Sciatic nerve (tissue), 2 donors: ENCODE results near the gene AFF3. TPM values are rescaled to one million over a fixed set of nuclear protein-coding genes. Genes with fewer than 3 reads are reported as not detected.

Experiments used
- ATAC-seq: fragments of 200-7000 bp; cut with Tn5 transposase; one replicate; pipeline ENCODE4 v1.9.1; 2020; ENCODE audit warnings: mild to moderate bottlenecking, moderate library complexity
- DNase-seq: peaks from one replicate; pipeline ENCODE4 v3.0.0-alpha.2; 2020; ENCODE audit warnings: low spot score
- intact Hi-C: fragments of 100-400 bp; cut with DNase I; formaldehyde crosslinking; loops from one replicate; pipeline ENCODE4 v1.14.2; 2022
- total RNA-seq: library from RNA; stranded (reverse); fragmentation: NEBNext Ultra II Directional; extraction: Animal tissue kit (Norgen Biotek cat#: 25700); gene quantifications from one replicate; pipeline ENCODE4 v1.2.1, GENCODE V29; 2021
- donor health status: DM: no; HTN: no; CAD: no.
- donor health status: DM: no; HTN: no; CAD: no.

Gene AFF3
- total RNA-seq, 1 donor from 2014 or later, result 14.2 TPM

DNA sequence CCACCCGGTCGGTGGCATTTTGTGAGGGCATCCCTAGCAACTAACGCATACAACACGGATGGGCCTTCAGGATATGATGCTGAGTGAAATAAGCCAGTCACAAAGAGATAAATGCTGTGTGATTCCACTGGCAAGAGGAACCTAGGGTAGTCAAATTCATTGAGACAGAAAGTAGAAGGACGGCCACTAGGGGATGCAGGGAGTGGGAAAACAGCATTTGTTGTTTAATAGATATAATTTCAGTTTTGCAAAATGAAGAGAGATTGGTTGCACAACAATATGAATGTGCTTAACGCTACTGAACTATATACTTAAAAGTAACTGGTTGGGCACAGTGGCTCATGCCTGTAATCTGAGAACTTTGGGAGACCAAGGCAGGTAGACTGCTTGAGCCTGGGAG lies 112.9 kb downstream of the AFF3 start:
- intact Hi-C loops, result no loop called here

GRCh38 chr2:100021791-100022340 lies 120.5 kb downstream of the AFF3 start:
- intact Hi-C loops, result no loop called here
- ATAC-seq (no peak), DNase-seq (no peak)

More for the DNA sequence above, 112.9 kb downstream of the AFF3 start:
- ATAC-seq (no peak), DNase-seq (no peak)

DNA sequence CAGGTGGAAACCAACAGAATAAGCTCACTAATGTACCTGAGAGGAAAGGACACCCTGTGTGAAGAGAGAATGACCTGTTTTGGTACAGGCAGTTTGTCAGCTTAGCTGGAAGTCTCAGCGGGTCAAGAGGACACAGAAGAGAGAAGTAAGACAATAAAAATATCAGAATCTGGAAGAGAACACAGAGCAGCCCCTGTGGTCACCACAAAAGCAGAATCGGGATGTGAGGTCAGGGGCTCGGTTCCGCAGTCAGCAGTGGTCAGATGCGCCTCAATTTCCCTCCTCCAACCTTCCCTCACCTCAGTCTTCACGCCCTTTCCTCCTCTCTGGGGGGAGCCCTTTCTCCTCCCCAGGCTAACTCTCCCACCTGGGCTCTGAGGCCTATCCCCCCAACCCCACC lies 122.9 kb downstream of the AFF3 start:
- ATAC-seq, result no peak
- intact Hi-C loops, result no loop called here
- DNase-seq, result no peak

DNA sequence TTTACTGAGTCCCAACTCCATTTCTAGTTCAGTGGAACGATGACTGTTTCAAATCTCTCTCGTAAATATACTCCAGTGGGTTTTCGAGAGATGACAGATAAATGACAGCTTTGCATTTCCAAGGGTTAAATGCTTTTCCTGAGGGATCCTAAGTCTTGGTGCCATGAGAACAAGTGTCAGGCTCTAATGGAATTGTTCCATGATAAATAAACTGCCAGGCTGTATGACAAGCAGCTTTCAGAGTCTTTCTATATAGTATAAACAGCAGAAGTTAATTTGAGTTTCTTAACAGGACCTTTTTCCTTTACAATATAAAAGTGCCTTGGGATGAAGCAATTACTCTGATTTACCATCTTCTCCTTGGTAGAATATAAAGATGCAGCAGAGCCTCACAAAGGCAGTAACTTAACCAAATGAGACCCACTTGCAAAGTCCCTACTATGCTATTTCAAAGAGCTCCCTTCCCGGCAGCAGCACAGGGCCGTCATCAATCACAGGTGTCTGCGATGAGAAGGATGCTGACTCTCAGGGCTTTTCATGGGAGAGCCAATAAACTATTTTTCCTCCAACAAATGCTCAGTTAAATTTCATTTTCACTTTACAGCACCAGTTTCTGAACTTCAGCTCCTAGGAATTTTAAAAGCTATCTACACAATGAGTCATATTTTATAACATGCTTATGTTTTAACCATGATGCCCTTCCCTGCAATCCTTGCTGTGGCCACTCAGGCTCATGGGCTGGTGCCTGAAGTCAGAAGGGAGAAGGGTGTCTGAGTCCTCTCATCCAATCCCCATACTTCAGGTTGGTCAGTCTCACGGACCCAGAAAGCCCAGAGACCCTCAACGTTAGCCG lies 123.8 kb downstream of the AFF3 start:
- ATAC-seq (no peak), DNase-seq (no peak)
- intact Hi-C loops, result no loop called here

- intact Hi-C loops, result no loop called here
- no peak for DNase-seq
- ATAC-seq, result no peak
These were observed 124.8 kb downstream of the AFF3 start for GRCh38 chr2:100017633-100018032.

DNA sequence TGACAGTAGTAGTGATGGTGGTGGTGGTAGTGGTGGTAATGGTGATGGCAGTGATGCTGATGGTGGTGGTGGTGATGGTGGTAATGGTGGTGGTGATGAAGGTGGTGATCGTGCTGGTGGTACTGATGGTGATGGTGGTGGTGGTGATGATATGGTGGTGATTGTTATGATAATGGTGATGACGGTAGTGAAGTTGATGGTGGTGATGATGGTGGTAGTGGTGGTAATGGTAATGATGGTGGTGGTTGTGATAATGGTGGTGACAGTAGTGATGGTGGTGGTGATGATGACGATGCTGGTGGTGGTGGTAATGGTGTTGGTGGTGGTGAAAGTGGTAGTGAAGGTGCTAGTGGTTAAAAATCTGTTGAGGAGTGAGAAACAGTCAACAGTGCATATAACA lies 125.6 kb downstream of the AFF3 start:
- DNase-seq, result no peak
- intact Hi-C loops, result no loop called here
- ATAC-seq, result no peak

GRCh38 chr2:100015849-100016248 lies 126.5 kb downstream of the AFF3 start:
- DNase-seq (no peak), ATAC-seq (no peak)
- intact Hi-C loops, result no loop called here

GRCh38 chr2:100013892-100014677 lies 128.3 kb downstream of the AFF3 start:
- intact Hi-C loops, result no loop called here
- DNase-seq (no peak), ATAC-seq (peak; percentile 89)

DNA sequence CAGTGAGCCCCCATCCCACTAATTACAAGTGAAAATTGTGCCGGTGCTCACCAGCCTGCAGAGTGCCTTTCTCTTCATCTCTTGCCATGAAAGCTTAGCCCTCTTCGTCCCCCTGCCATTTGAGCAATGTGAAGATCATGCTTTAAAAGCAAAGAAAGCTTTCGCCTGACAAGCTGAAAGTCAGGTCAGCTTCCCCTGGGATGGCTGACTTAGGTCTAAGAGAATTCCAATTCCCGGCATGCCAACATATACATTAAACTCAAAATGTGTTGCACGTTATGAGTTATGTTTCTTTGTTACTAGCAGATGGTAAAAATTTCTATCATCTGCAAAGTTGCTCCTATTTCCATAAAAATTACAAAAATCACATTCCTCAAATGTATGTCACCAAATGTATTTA lies 129.8 kb downstream of the AFF3 start:
- ATAC-seq (no peak), DNase-seq (no peak)
- intact Hi-C loops, result no loop called here

- DNase-seq, result no peak
- no peak for ATAC-seq
- intact Hi-C loops, result no loop called here
These were observed 131.1 kb downstream of the AFF3 start for GRCh38 chr2:100011272-100011731.

GRCh38 chr2:100010606-100011005 lies 131.8 kb downstream of the AFF3 start:
- DNase-seq (no peak), ATAC-seq (no peak)
- intact Hi-C loops, result no loop called here

DNA sequence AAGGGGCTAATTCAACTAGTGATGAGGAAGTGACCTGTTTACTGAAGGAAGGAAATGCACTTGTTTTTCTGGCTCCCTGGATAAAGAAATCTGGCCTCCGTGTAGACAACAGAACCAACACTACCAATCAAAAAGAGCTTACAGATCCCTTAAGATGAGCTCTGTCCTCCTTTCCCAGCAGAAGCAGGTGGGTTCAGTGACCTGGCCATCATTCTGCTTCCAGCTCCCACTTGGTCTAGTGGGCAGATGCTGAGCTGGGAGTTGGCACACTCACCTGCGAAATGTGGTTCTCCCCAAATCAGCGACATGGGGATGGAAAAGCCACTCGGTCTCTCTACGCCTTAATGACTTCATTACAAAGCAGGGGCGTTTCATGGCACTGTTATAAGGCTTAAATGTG lies 132.6 kb downstream of the AFF3 start:
- no peak for DNase-seq
- ATAC-seq, result no peak
- intact Hi-C loops, result no loop called here

DNA sequence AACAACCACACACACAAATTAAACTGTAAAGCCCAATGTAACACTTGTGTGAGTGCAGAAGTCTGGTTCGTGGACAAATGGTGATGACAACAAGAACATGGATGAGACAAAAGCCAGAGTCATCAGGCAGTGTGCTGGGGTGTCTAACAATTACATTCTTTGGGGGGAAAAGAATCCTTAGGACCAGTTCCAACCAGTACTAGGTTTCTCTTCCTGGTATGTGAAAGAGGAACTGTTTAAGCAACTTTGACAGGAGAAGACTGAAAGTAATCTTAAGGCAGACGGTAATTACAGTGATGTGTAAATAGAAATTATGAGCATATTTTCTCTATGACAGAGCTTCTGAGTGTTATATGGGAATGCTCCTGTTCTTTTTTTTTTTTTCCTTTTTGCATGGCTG lies 133.4 kb downstream of the AFF3 start:
- ATAC-seq (peak; percentile 50), DNase-seq (no peak)
- intact Hi-C loops, result no loop called here

DNA sequence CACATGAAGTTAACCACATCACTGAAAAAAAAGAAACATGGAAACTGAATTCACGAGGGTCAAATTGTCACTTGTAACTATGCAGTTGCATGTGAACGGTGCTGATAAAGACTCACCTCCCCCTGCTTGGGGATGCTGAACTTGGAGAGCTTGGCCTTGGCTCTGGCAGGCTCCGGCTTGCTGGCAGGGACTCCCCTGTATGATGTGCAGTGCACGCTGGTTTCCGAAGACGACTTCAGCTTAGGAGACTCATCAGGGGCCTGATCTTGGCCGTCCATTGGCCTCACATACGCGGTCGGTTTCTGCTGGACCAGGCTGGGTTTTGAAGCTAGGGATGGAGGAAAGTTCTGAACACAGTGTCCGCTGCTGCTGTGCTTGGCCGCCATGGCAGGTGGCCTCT lies 135.9 kb downstream of the AFF3 start:
- intact Hi-C loops, result no loop called here
- DNase-seq (no peak), ATAC-seq (no peak)

DNA sequence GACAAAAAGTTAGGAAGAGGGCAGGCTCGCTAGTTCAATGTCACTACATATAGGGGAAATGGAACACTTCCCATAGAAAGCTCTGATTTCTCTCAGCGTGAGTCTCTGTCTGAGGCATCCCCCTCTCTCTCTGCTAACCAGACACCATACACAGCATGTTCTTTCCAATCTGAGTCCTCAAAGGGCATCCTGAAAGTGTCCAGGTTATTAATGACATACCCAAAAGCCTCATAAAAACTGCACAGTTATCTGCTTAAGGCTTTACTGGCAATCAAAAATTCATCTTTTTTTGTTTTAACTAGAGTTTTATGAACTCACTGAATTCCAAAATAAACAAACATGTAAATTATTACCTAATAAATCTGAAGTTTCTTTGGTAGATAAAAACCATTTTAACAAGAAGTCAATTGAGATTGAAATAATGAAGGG lies 137.4 kb downstream of the AFF3 start:
- ATAC-seq (no peak), DNase-seq (no peak)
- intact Hi-C loops, result no loop called here

DNA sequence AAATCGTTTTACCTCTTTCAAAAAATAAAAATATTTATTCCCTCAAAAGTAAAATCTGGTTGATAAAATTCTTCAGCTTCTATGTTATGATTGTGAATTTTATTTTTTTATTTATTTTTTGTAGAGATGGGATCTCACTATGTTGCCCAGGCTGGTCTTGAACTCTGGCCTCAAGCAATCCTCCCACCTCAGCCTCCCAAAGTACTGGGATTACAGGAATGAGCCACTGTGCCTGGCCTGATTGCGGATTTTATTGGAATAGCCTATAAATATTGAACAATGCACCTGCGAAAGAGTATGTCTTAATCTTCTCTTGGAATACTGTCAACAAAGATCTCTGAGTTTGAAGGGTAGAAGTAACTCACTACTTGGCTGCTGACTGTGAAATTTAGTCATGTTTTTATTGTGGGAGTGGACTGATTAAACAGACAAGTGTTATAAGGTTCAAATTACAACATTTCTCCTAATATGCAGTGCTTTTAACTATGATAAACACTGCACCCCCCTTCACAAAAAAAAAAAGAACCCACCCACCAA lies 138.0 kb downstream of the AFF3 start:
- DNase-seq, result no peak
- no peak for ATAC-seq
- intact Hi-C loops, result no loop called here

GRCh38 chr2:100002059-100002458 lies 140.3 kb downstream of the AFF3 start:
- DNase-seq (no peak), ATAC-seq (no peak)
- intact Hi-C loops, result no loop called here

GRCh38 chr2:100000915-100001707 lies 141.3 kb downstream of the AFF3 start:
- ATAC-seq (no peak), DNase-seq (no peak)
- intact Hi-C loops, result no loop called here
